Measurements from ENCODE around the gene MTMR2.

The MTMR2 gene

DNA sequence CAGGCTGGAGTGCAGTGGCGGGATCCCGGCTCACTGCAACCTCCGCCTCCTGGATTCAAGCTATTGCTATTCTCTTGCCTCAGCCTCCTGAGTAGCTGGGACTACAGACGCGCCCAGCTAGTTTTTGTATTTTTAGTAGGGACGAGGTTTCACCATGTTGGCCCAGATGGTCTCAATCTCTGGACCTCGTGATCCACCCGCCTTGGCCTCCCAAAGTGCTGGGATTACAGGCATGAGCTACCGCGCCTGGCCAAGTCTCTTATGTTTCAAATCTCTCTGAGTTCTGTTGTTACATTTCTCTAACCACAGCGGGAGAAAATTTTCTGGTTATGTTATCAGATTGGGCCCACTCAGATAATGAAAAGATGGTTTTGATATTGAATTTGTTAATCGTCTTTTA, 123.5 kb downstream of the MTMR2 start:
- Histone ChIP-seq H3K27me3 (ENCODE audit: control insufficient read depth, insufficient read depth, low read length) (no peaks in the 10 kb centered on the region), H3K79me2 (no peaks in the 10 kb centered on the region), H3K4me3 (ENCODE audit: low read depth, low read length) (no peak overlapping the region), H3K27ac (no peak overlapping the region), H3K9me3 (ENCODE audit: control insufficient read depth, low read length) (no peaks in the 10 kb centered on the region), H3K9ac (no peak overlapping the region), H3K36me3 (ENCODE audit: control insufficient read depth, insufficient read depth, low read length) (no peaks in the 10 kb centered on the region), H2AFZ (no peak overlapping the region), H3K4me1 (no peaks in the 10 kb centered on the region), H3K4me2 (ENCODE audit: low read length) (no peak overlapping the region)
- TF ChIP-seq, protein P1, sequence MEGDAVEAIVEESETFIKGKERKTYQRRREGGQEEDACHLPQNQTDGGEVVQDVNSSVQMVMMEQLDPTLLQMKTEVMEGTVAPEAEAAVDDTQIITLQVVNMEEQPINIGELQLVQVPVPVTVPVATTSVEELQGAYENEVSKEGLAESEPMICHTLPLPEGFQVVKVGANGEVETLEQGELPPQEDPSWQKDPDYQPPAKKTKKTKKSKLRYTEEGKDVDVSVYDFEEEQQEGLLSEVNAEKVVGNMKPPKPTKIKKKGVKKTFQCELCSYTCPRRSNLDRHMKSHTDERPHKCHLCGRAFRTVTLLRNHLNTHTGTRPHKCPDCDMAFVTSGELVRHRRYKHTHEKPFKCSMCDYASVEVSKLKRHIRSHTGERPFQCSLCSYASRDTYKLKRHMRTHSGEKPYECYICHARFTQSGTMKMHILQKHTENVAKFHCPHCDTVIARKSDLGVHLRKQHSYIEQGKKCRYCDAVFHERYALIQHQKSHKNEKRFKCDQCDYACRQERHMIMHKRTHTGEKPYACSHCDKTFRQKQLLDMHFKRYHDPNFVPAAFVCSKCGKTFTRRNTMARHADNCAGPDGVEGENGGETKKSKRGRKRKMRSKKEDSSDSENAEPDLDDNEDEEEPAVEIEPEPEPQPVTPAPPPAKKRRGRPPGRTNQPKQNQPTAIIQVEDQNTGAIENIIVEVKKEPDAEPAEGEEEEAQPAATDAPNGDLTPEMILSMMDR (IDR thresholded peaks at IDR 0.05): no peak

- TF ChIP-seq, protein P1 (IDR thresholded peaks at IDR 0.05): no peak
- no peak overlapping the region for H2AFZ ChIP-seq
These were observed 124.4 kb downstream of the MTMR2 start for GRCh38 chr11:95799546-95799945.

DNA sequence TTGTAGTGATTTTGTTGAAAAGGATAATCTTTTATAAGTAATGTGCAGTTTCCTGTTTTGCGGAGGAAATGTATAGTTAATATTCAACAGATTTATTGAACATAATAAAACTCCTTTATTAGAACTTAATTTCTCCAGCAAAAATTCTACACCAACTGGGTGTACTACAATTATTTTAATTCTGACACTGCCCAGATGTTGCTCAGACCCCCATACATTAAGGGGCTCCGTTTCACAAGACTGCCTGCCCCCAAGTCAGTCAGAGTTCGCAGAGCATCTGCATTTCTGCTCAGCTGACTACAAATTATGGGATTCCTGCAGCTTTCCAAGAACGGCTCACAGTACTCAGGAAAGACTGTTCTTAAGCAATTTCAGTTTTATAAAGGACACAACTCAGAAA, 127.4 kb downstream of the MTMR2 start:
- no peaks in the 10 kb centered on the region for H3K9me3 ChIP-seq (ENCODE audit: control insufficient read depth, low read length)
- no peaks in the 10 kb centered on the region for H3K4me1 ChIP-seq
- H3K4me2 ChIP-seq (ENCODE audit: low read length): no peak overlapping the region
- no peaks in the 10 kb centered on the region for H3K27me3 ChIP-seq (ENCODE audit: control insufficient read depth, insufficient read depth, low read length)
- H3K27ac ChIP-seq: no peak overlapping the region
- H3K9ac ChIP-seq: no peak overlapping the region
- H3K36me3 ChIP-seq (ENCODE audit: control insufficient read depth, insufficient read depth, low read length): no peaks in the 10 kb centered on the region
- no peak overlapping the region for H2AFZ ChIP-seq
- H3K79me2 ChIP-seq: peaks cover 8% of the 10 kb centered on the region
- TF ChIP-seq, protein P1 (IDR thresholded peaks at IDR 0.05): no peak
- no peak overlapping the region for H3K4me3 ChIP-seq (ENCODE audit: low read depth, low read length)

More at GRCh38 chr11:95799546-95799945, 124.4 kb downstream of the MTMR2 start:
- H3K4me2 ChIP-seq (ENCODE audit: low read length): no peak overlapping the region
- no peak overlapping the region for H3K9ac ChIP-seq
- H3K27ac ChIP-seq: no peak overlapping the region
- H3K4me1 ChIP-seq: no peaks in the 10 kb centered on the region
- no peak overlapping the region for H3K4me3 ChIP-seq (ENCODE audit: low read depth, low read length)
- no peaks in the 10 kb centered on the region for H3K27me3 ChIP-seq (ENCODE audit: control insufficient read depth, insufficient read depth, low read length)
- no peaks in the 10 kb centered on the region for H3K36me3 ChIP-seq (ENCODE audit: control insufficient read depth, insufficient read depth, low read length)
- no peaks in the 10 kb centered on the region for H3K9me3 ChIP-seq (ENCODE audit: control insufficient read depth, low read length)
- no peaks in the 10 kb centered on the region for H3K79me2 ChIP-seq

DNA sequence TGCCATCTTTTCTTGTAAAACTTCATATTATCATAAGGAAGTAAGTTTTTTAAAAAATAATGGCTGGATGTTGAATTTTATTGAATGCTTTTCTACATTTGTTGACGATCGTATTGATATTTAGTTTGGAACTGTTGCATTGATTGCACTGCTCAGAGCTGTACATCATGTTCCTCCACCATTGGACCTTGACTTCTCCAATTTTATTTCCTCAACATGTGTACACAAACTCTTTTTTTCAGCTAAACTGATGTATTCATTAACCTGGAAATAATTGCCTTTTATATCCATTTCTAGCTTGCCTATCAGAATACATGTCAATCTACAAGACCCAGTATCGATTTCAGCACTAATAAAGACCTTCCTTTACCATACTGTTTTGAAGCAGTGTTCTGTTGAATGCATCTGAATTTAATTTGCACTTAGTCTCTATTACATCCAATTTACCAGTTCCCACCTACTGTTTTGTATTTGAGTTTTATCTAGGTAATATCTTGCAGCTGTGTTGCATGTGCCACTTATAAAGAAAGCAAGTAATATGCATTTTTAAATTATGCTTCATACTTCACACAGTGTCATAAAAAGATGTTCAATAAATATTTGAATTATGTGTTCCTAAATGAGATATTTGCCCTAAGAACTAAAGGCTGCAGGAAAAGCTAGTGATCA, 128.1 kb downstream of the MTMR2 start:
- no peak overlapping the region for H2AFZ ChIP-seq
- TF ChIP-seq, protein P1 (IDR thresholded peaks at IDR 0.05): no peak
- H3K9me3 ChIP-seq (ENCODE audit: control insufficient read depth, low read length): no peaks in the 10 kb centered on the region
- H3K27ac ChIP-seq: no peak overlapping the region
- H3K27me3 ChIP-seq (ENCODE audit: control insufficient read depth, insufficient read depth, low read length): no peaks in the 10 kb centered on the region
- H3K4me2 ChIP-seq (ENCODE audit: low read length): no peak overlapping the region
- no peaks in the 10 kb centered on the region for H3K36me3 ChIP-seq (ENCODE audit: control insufficient read depth, insufficient read depth, low read length)
- no peak overlapping the region for H3K9ac ChIP-seq
- no peak overlapping the region for H3K4me3 ChIP-seq (ENCODE audit: low read depth, low read length)
- H3K4me1 ChIP-seq: no peaks in the 10 kb centered on the region
- peaks cover 12% of the 10 kb centered on the region for H3K79me2 ChIP-seq

DNA sequence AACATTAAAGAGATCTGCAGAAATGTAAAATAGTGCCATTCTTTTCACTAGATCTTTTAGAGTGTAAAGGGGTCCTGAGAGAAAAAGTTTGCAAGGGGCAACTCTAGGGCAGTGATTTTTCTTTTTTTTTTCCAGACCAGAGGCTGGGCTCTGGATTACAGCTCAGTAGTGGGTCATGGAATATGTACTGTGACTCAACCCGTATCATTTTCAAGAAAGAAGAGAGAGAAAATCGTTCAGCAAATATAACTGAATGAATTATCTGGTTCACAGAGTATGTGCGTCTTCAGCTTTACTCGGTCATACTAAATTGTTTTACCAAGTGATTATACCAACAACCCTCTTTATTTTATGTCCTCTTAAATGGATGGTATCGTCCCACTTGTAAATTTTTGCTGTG, 129.8 kb downstream of the MTMR2 start:
- H3K27ac ChIP-seq: no peak overlapping the region
- H3K9me3 ChIP-seq (ENCODE audit: control insufficient read depth, low read length): no peaks in the 10 kb centered on the region
- peaks cover 12% of the 10 kb centered on the region for H3K79me2 ChIP-seq
- no peak overlapping the region for H3K4me2 ChIP-seq (ENCODE audit: low read length)
- no peak overlapping the region for H2AFZ ChIP-seq
- H3K4me3 ChIP-seq (ENCODE audit: low read depth, low read length): no peak overlapping the region
- TF ChIP-seq, protein P1 (IDR thresholded peaks at IDR 0.05): no peak
- no peaks in the 10 kb centered on the region for H3K27me3 ChIP-seq (ENCODE audit: control insufficient read depth, insufficient read depth, low read length)
- H3K36me3 ChIP-seq (ENCODE audit: control insufficient read depth, insufficient read depth, low read length): no peaks in the 10 kb centered on the region
- H3K9ac ChIP-seq: no peak overlapping the region
- no peaks in the 10 kb centered on the region for H3K4me1 ChIP-seq

Measured in parathyroid adenoma (tissue), 2 donors.